Measurements from ENCODE around the gene ZFAND3. TPM values are rescaled to one million over a fixed set of nuclear protein-coding genes. Genes with fewer than 3 reads are reported as not detected.

ZFAND3 gene
- polyA plus RNA-seq, 1 donor (not counting 4 experiments of a cell fraction or from before 2014, with no cell fraction given) = 19.6 TPM

DNA sequence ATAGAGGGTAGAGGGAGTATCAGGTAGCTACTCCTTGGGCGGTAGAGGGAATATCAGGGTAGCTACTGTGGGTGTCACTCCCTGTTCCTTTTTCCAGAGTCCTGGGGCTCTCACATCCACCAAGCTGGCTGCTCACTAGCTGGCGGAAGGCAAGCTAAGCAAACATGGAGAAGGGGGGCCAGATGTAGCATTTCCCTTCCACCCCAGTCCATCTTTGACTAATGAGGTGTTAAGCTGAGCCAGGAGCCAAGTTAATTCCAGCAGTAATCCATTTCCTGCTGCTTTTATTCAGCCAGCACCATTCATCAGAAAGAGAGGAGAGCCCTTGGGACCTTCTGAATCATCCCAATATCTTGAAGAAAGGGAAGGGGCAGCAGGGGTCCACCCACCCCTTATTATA lies 330.0 kb downstream of the ZFAND3 start:
- Histone ChIP-seq H3K9ac (ENCODE audit: control insufficient read depth, extremely low read depth, insufficient read depth, low read length) (no peak overlapping the region), H3K4me1 (ENCODE audit: control insufficient read depth, extremely low read depth, insufficient read depth, low read length) (peaks cover 9% of the 10 kb centered on the region), H3K36me3 (ENCODE audit: control insufficient read depth in 2 of 2, extremely low read depth in 1 of 2, insufficient read depth in 2 of 2, low read length in 2 of 2) (peaks cover 11 to 19% of the 10 kb centered on the region in 2 experiments), H3K27me3 (ENCODE audit: control insufficient read depth, extremely low read depth, insufficient read depth, low read length) (no peaks in the 10 kb centered on the region), H3K4me3 (ENCODE audit: control insufficient read depth in 2 of 3, extremely low read depth in 1 of 3, insufficient read depth in 2 of 3, low read depth in 1 of 3, low read length in 3 of 3) (no peak overlapping the region), H3K27ac (ENCODE audit: control insufficient read depth, insufficient read depth, low read length) (no peak overlapping the region), H2AFZ (ENCODE audit: control insufficient read depth, low read length) (no peak overlapping the region), H3K4me2 (ENCODE audit: control insufficient read depth, extremely low read depth, insufficient read depth, low read depth, low read length) (no peak overlapping the region), H3K79me2 (ENCODE audit: control insufficient read depth, insufficient read depth, low read length) (peaks cover 4% of the 10 kb centered on the region), H3K9me3 (ENCODE audit: control insufficient read depth, low read depth, low read length) (no peaks in the 10 kb centered on the region), H3K9me1 (ENCODE audit: control insufficient read depth, extremely low read depth, insufficient read depth, low read length) (peaks cover 2% of the 10 kb centered on the region), H4K20me1 (ENCODE audit: control insufficient read depth, extremely low read depth, insufficient read depth, low read length) (peaks cover 5% of the 10 kb centered on the region)
- FAIRE-seq (no peak), DNase-seq (ENCODE audit: low read depth, low spot score) (no peak)
- no peak for TF ChIP-seq EZH2 (IDR thresholded peaks at IDR 0.05; ENCODE audit: low read length)
- TF ChIP-seq, protein P1, sequence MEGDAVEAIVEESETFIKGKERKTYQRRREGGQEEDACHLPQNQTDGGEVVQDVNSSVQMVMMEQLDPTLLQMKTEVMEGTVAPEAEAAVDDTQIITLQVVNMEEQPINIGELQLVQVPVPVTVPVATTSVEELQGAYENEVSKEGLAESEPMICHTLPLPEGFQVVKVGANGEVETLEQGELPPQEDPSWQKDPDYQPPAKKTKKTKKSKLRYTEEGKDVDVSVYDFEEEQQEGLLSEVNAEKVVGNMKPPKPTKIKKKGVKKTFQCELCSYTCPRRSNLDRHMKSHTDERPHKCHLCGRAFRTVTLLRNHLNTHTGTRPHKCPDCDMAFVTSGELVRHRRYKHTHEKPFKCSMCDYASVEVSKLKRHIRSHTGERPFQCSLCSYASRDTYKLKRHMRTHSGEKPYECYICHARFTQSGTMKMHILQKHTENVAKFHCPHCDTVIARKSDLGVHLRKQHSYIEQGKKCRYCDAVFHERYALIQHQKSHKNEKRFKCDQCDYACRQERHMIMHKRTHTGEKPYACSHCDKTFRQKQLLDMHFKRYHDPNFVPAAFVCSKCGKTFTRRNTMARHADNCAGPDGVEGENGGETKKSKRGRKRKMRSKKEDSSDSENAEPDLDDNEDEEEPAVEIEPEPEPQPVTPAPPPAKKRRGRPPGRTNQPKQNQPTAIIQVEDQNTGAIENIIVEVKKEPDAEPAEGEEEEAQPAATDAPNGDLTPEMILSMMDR (optimal IDR thresholded peaks at IDR 0.05 in 1 of 3, IDR thresholded peaks at IDR 0.05 in 1 of 3, conservative IDR thresholded peaks at IDR 0.05 in 1 of 3; ENCODE audit: extremely low read depth in 1 of 3, insufficient read depth in 2 of 3, low read length in 3 of 3) = no peak
- dilution Hi-C loops (cut with MboI; ENCODE audit: extremely low pct_ligation_motif_present, low sequenced_read_pairs) = no loop called here

- dilution Hi-C loops (cut with MboI; ENCODE audit: extremely low pct_ligation_motif_present, low sequenced_read_pairs) = no loop called here
- Histone ChIP-seq H3K4me2 (ENCODE audit: control insufficient read depth, extremely low read depth, insufficient read depth, low read depth, low read length) (no peak overlapping the region), H3K4me1 (ENCODE audit: control insufficient read depth, extremely low read depth, insufficient read depth, low read length) (peaks cover 9% of the 10 kb centered on the region), H3K9me3 (ENCODE audit: control insufficient read depth, low read depth, low read length) (no peaks in the 10 kb centered on the region), H3K4me3 (ENCODE audit: control insufficient read depth in 2 of 3, extremely low read depth in 1 of 3, insufficient read depth in 2 of 3, low read depth in 1 of 3, low read length in 3 of 3) (no peak overlapping the region), H3K79me2 (ENCODE audit: control insufficient read depth, insufficient read depth, low read length) (peaks cover 4% of the 10 kb centered on the region), H3K27ac (ENCODE audit: control insufficient read depth, insufficient read depth, low read length) (no peak overlapping the region), H3K27me3 (ENCODE audit: control insufficient read depth, extremely low read depth, insufficient read depth, low read length) (no peaks in the 10 kb centered on the region), H3K36me3 (ENCODE audit: control insufficient read depth in 2 of 2, extremely low read depth in 1 of 2, insufficient read depth in 2 of 2, low read length in 2 of 2) (peaks cover 11 to 19% of the 10 kb centered on the region in 2 experiments), H4K20me1 (ENCODE audit: control insufficient read depth, extremely low read depth, insufficient read depth, low read length) (peaks cover 5% of the 10 kb centered on the region), H3K9ac (ENCODE audit: control insufficient read depth, extremely low read depth, insufficient read depth, low read length) (no peak overlapping the region), H2AFZ (ENCODE audit: control insufficient read depth, low read length) (no peak overlapping the region), H3K9me1 (ENCODE audit: control insufficient read depth, extremely low read depth, insufficient read depth, low read length) (peaks cover 2% of the 10 kb centered on the region)
- no peak for FAIRE-seq
- TF ChIP-seq EZH2 (IDR thresholded peaks at IDR 0.05; ENCODE audit: low read length) = no peak
- TF ChIP-seq, protein P1 (optimal IDR thresholded peaks at IDR 0.05 in 1 of 3, IDR thresholded peaks at IDR 0.05 in 1 of 3, conservative IDR thresholded peaks at IDR 0.05 in 1 of 3; ENCODE audit: extremely low read depth in 1 of 3, insufficient read depth in 2 of 3, low read length in 3 of 3) = no peak
- no peak for DNase-seq (ENCODE audit: low read depth, low spot score)
These were observed 330.5 kb downstream of the ZFAND3 start for GRCh38 chr6:38150021-38150420.

Measured in keratinocyte (primary cell).